ENCODE measurements around the gene TTC28.

- TF ChIP-seq, protein P1, sequence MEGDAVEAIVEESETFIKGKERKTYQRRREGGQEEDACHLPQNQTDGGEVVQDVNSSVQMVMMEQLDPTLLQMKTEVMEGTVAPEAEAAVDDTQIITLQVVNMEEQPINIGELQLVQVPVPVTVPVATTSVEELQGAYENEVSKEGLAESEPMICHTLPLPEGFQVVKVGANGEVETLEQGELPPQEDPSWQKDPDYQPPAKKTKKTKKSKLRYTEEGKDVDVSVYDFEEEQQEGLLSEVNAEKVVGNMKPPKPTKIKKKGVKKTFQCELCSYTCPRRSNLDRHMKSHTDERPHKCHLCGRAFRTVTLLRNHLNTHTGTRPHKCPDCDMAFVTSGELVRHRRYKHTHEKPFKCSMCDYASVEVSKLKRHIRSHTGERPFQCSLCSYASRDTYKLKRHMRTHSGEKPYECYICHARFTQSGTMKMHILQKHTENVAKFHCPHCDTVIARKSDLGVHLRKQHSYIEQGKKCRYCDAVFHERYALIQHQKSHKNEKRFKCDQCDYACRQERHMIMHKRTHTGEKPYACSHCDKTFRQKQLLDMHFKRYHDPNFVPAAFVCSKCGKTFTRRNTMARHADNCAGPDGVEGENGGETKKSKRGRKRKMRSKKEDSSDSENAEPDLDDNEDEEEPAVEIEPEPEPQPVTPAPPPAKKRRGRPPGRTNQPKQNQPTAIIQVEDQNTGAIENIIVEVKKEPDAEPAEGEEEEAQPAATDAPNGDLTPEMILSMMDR (IDR thresholded peaks at IDR 0.05 in 2 of 3, conservative IDR thresholded peaks at IDR 0.05 in 1 of 3; ENCODE audit: borderline replicate concordance in 1 of 3, insufficient read depth in 1 of 3, low read depth in 2 of 3, low read length in 2 of 3) = no peak
- TF ChIP-seq REST (IDR thresholded peaks at IDR 0.05; ENCODE audit: low read depth) = no peak
- TF ChIP-seq EZH2 (IDR thresholded peaks at IDR 0.05) = no peak
- no peak for TF ChIP-seq POLR2A (IDR thresholded peaks at IDR 0.05; ENCODE audit: borderline replicate concordance, extremely low read depth, insufficient read depth, insufficient read length)
- no peak for TF ChIP-seq CEBPB (IDR thresholded peaks at IDR 0.05; ENCODE audit: low read depth)
- TF ChIP-seq POLR2AphosphoS5 (IDR thresholded peaks at IDR 0.05; ENCODE audit: low read depth, low read length) = no peak
- TF ChIP-seq SRF (IDR thresholded peaks at IDR 0.05; ENCODE audit: low read depth) = no peak
Observed at GRCh38 chr22:28375761-28376534, 303.7 kb downstream of the TTC28 start.
